Natural killer cell (primary cell): ENCODE data around the gene LINS1. TPM values are rescaled to one million over a fixed set of nuclear protein-coding genes. Genes with fewer than 3 reads are reported as not detected.

ENCODE experiments used
- ATAC-seq, 3 donors: fragments of 150-1000 bp in 2 of 3; fragments of 200-7000 bp in 1 of 3; cut with Tn5 transposase; 1 replicate in 1 of 3; 2 replicates in 2 of 3; pipeline ENCODE4 v1.10.0; 2021; ENCODE audit warnings: mild to moderate bottlenecking in 2 of 3, moderate library complexity in 2 of 3
- DNase-seq, 2 donors: peaks; one replicate each; pipeline versions ENCODE4 v3.0.0 to v3.0.0-alpha.2; 2013 to 2021; ENCODE audit warnings: mixed read lengths in 1 of 2
- H3K27ac ChIP-seq: one replicate; pipeline ENCODE4 v1.5.1; 2013; ENCODE audit warnings: mild to moderate bottlenecking, low read length
- H3K27me3 ChIP-seq: one replicate; pipeline ENCODE4 v1.6.1; 2013; ENCODE audit warnings: low read length; ENCODE audit not compliant: control insufficient read depth, insufficient read depth
- H3K36me3 ChIP-seq: one replicate; pipeline ENCODE4 v1.6.1; 2013; ENCODE audit warnings: low read length; ENCODE audit not compliant: control insufficient read depth, insufficient read depth
- H3K4me1 ChIP-seq: one replicate; pipeline ENCODE4 v1.6.1; 2013; ENCODE audit warnings: low read length; ENCODE audit not compliant: control insufficient read depth, insufficient read depth
- H3K4me3 ChIP-seq: one replicate; pipeline ENCODE4 v1.5.1; 2013; ENCODE audit warnings: low read length
- H3K9me3 ChIP-seq: one replicate; pipeline ENCODE4 v1.6.1; 2013; ENCODE audit warnings: low read length; ENCODE audit not compliant: control insufficient read depth, insufficient read depth
- H3K27ac Mint-ChIP-seq, 2 donors: one replicate each; pipeline ENCODE4 v1.8.0; 2022; ENCODE audit warnings: mild to moderate bottlenecking in 2 of 2, mixed read lengths in 2 of 2, moderate library complexity in 1 of 2
- H3K27me3 Mint-ChIP-seq, 2 donors: one replicate each; pipeline ENCODE4 v1.8.0; 2022; ENCODE audit warnings: low read depth in 2 of 2, mixed read lengths in 2 of 2
- H3K36me3 Mint-ChIP-seq: one replicate; pipeline ENCODE4 v1.8.0; 2022; ENCODE audit warnings: mixed read lengths
- H3K4me1 Mint-ChIP-seq, 2 donors: one replicate each; pipeline ENCODE4 v1.8.0; 2022; ENCODE audit warnings: mixed read lengths in 2 of 2
- H3K4me3 Mint-ChIP-seq: one replicate; pipeline ENCODE4 v1.8.0; 2022; ENCODE audit warnings: mild to moderate bottlenecking, moderate library complexity, mixed read lengths
- H3K9me3 Mint-ChIP-seq, 2 donors: one replicate each; pipeline ENCODE4 v1.8.0; 2022; ENCODE audit warnings: mixed read lengths in 2 of 2
- WGBS: methylation state at CpG from one replicate; pipeline ENCODE4 v1.1.7; 2013; ENCODE audit warnings: missing lambda C conversion rate; ENCODE audit not compliant: insufficient coverage; 5-methylcytosine and 5-hydroxymethylcytosine counted together
- intact Hi-C: fragments of 100-400 bp; cut with micrococcal nuclease; formaldehyde crosslinking; loops from one replicate; pipeline ENCODE4 v1.14.2; 2022
- total RNA-seq, 4 donors: library from RNA; stranded (reverse); fragments of 120-200 nt in 1 of 4; gene quantifications; one replicate each; pipeline versions ENCODE4 v1.2.3 to v1.2.4, GENCODE V29; 2013 to 2022
- TF ChIP-seq, protein P1 (sequence below): fragments of 200-600 bp; IDR thresholded peaks from one replicate; pipeline ENCODE4 v1.8.0; 2022; ENCODE audit warnings: antibody characterized with exemption

LINS1 gene
- total RNA-seq, 3 donors from 2014 or later (not counting 1 experiment from before 2014, with no cell fraction given), result 26.1 to 28.2 (median 26.7) TPM

GRCh38 chr15:100628746-100629145 is 26.8 kb upstream of the LINS1 start:
- no peaks in the 10 kb centered on the region for H3K36me3 Mint-ChIP-seq
- H3K4me1 Mint-ChIP-seq, result peaks cover 27 to 35% of the 10 kb centered on the region in 2 donors
- Histone ChIP-seq H3K36me3 (peaks cover 25% of the 10 kb centered on the region), H3K4me1 (no peaks in the 10 kb centered on the region), H3K27ac (no peak overlapping the region), H3K9me3 (no peaks in the 10 kb centered on the region), H3K27me3 (no peaks in the 10 kb centered on the region), H3K4me3 (no peak overlapping the region)
- DNase-seq (no peak), ATAC-seq (no peak)
- H3K4me3 Mint-ChIP-seq, result no peak overlapping the region
- intact Hi-C loops, result loop anchor here (1.0 kb wide), 1 partner anchor 245 kb away; no protein-coding TSS in a partner anchor
- 85% methylated on average over 2 of the region's 3 CpGs for WGBS
- TF ChIP-seq, protein P1, sequence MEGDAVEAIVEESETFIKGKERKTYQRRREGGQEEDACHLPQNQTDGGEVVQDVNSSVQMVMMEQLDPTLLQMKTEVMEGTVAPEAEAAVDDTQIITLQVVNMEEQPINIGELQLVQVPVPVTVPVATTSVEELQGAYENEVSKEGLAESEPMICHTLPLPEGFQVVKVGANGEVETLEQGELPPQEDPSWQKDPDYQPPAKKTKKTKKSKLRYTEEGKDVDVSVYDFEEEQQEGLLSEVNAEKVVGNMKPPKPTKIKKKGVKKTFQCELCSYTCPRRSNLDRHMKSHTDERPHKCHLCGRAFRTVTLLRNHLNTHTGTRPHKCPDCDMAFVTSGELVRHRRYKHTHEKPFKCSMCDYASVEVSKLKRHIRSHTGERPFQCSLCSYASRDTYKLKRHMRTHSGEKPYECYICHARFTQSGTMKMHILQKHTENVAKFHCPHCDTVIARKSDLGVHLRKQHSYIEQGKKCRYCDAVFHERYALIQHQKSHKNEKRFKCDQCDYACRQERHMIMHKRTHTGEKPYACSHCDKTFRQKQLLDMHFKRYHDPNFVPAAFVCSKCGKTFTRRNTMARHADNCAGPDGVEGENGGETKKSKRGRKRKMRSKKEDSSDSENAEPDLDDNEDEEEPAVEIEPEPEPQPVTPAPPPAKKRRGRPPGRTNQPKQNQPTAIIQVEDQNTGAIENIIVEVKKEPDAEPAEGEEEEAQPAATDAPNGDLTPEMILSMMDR, result no peak
- no peak overlapping the region for H3K27ac Mint-ChIP-seq
- H3K9me3 Mint-ChIP-seq, result no peaks in the 10 kb centered on the region
- no peaks in the 10 kb centered on the region for H3K27me3 Mint-ChIP-seq

DNA sequence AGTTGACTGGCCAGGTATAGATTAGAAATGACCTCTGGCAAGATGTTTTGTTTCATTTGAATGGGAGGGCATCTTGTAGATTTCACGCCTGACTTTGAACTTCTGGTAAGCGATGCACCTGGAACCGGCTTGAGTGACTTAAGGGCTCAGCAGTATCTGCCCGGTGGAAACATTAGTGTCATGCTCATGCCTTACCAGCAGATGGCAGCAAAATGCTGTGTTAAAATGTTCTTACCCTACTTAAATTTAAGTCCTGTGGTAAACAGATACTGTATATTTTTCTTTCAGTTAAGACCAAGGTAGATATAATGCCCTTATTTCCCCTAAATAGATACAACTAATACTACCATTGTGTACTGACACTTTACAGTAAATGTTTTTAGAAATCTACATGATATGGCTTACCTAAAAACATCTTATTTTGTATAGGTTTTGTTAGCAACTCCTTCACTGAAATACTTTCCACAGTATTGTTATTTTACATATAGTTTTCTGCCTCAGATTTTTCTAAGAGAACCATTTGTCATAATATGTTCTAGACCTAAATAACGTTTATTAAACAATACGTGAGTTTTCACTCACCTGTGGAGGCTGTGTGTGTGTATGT is 25.9 kb upstream of the LINS1 start:
- Histone ChIP-seq H3K9me3 (no peaks in the 10 kb centered on the region), H3K4me1 (no peaks in the 10 kb centered on the region), H3K27me3 (no peaks in the 10 kb centered on the region), H3K27ac (no peak overlapping the region), H3K36me3 (peaks cover 24% of the 10 kb centered on the region), H3K4me3 (no peak overlapping the region)
- ATAC-seq (peak; percentile 86 to 92 (median 86)), DNase-seq (peak; percentile 33 to 86)
- Mint-ChIP-seq H3K4me3 (no peak overlapping the region), H3K27me3 (no peaks in the 10 kb centered on the region), H3K4me1 (peaks cover 19 to 27% of the 10 kb centered on the region in 2 donors), H3K9me3 (no peaks in the 10 kb centered on the region), H3K27ac (no peak overlapping the region), H3K36me3 (no peaks in the 10 kb centered on the region)
- TF ChIP-seq, protein P1, result peak; percentile 87
- intact Hi-C loops, result loop anchor here (1.0 kb wide), 2 partner anchors 245 to 379 kb away; no protein-coding TSS in a partner anchor
- WGBS, result 15% methylated on average over 4 of the region's 6 CpGs

DNA sequence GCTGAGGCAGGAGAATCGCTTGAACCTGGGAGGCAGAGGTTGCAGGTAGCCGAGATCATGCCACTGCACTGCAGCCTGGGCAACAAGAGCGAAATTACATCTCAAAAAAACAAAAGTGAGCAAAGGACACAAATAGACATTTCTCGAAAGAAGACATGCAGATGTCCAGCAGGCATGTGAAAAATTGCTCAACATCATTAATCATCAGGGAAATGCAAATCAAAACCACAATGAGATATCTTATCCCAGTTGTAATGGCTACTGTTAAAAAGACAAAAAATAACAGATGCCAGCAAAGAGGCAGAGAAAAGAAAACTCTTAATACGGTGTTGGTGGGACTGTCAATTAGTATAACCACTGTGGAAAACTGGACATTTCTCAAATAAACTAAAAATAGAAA is 21.3 kb upstream of the LINS1 start:
- DNase-seq (no peak), ATAC-seq (no peak)
- Histone ChIP-seq H3K27ac (no peak overlapping the region), H3K27me3 (no peaks in the 10 kb centered on the region), H3K9me3 (no peaks in the 10 kb centered on the region), H3K4me3 (no peak overlapping the region), H3K36me3 (peaks cover 11% of the 10 kb centered on the region), H3K4me1 (no peaks in the 10 kb centered on the region)
- Mint-ChIP-seq H3K9me3 (no peaks in the 10 kb centered on the region), H3K36me3 (peaks cover 14% of the 10 kb centered on the region), H3K4me3 (no peak overlapping the region), H3K4me1 (peaks cover 8 to 9% of the 10 kb centered on the region in 2 donors), H3K27me3 (no peaks in the 10 kb centered on the region), H3K27ac (no peak overlapping the region)
- 93% methylated on average over 4 of the region's 5 CpGs for WGBS
- intact Hi-C loops, result no loop called here
- TF ChIP-seq, protein P1, result no peak

DNA sequence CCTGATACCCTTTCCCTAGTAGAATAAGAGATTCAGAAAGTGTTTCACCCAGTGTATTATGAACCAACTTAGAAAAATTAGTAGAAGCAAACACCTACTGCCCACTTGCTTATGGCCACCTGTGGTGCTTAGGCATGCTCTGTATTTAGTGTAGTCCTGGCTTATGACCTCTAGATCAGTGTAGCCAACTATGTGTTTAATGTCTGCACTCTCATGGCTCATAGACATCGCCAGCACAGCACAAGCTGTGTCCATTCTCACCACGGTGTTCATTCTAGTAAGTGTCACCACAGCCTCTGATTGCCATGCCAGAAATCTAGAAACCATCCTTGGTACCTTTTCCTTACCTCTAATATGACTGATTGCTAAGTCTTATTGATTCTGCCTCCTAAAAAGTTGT is 14.7 kb upstream of the LINS1 start:
- no peaks in the 10 kb centered on the region for H3K9me3 ChIP-seq
- Mint-ChIP-seq H3K27ac (no peak overlapping the region), H3K9me3 (no peaks in the 10 kb centered on the region), H3K27me3 (no peaks in the 10 kb centered on the region), H3K4me1 (peaks cover 16 to 23% of the 10 kb centered on the region in 2 donors), H3K36me3 (peaks cover 27% of the 10 kb centered on the region), H3K4me3 (no peak overlapping the region)
- intact Hi-C loops, result no loop called here
- no peaks in the 10 kb centered on the region for H3K4me1 ChIP-seq
- ATAC-seq (no peak), DNase-seq (no peak)
- whole genome bisulfite sequencing, result 89% methylated on average over 2 of the region's 2 CpGs
- TF ChIP-seq, protein P1, result no peak
- no peak overlapping the region for H3K27ac ChIP-seq
- H3K36me3 ChIP-seq, result peaks cover 39% of the 10 kb centered on the region
- H3K27me3 ChIP-seq, result no peaks in the 10 kb centered on the region
- no peak overlapping the region for H3K4me3 ChIP-seq
